ENCODE measurements around the gene PAQR5.

- TF ChIP-seq, protein P1, sequence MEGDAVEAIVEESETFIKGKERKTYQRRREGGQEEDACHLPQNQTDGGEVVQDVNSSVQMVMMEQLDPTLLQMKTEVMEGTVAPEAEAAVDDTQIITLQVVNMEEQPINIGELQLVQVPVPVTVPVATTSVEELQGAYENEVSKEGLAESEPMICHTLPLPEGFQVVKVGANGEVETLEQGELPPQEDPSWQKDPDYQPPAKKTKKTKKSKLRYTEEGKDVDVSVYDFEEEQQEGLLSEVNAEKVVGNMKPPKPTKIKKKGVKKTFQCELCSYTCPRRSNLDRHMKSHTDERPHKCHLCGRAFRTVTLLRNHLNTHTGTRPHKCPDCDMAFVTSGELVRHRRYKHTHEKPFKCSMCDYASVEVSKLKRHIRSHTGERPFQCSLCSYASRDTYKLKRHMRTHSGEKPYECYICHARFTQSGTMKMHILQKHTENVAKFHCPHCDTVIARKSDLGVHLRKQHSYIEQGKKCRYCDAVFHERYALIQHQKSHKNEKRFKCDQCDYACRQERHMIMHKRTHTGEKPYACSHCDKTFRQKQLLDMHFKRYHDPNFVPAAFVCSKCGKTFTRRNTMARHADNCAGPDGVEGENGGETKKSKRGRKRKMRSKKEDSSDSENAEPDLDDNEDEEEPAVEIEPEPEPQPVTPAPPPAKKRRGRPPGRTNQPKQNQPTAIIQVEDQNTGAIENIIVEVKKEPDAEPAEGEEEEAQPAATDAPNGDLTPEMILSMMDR (conservative IDR thresholded peaks at IDR 0.05) = no peak
- no peak for TF ChIP-seq EZH2 (IDR thresholded peaks at IDR 0.05; ENCODE audit: low read depth)
These were observed 90.7 kb downstream of the PAQR5 start for GRCh38 chr15:69389426-69389825.
